ENCODE measurements around the gene OR52A1. TPM values are rescaled to one million over a fixed set of nuclear protein-coding genes. Genes with fewer than 3 reads are reported as not detected.

The OR52A1 gene
- total and polyA plus RNA-seq, 9 of the 15 experiments (the other 6 are each of a cell fraction or from before 2014, with no cell fraction given), result under 0.01 to 0.33 (median 0.13) TPM; not detected in 3

DNA sequence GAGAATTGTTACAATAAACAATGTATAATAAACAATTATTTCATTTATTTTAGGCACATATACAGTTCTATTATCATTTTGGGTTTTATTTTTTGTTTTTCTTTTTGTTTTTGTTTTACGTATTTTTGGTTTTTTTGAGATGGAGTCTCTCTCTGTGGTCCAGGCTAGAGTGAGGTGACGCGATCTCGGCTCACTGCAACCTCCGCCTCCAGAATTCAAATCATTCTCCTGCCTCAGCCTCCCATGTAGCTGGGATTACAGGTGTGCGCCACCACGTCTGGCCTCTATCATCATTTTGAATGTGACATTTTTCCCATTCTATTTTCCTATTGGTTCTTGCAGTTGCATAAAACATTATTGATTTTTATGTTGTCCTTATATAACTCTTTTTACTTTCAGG, 20.4 kb upstream of the OR52A1 start:
- no peaks in the 10 kb centered on the region for H3K27me3 ChIP-seq (ENCODE audit: control insufficient read depth in 2 of 2, insufficient read depth in 2 of 2, low read length in 2 of 2)
- TF ChIP-seq RBM25 (IDR thresholded peaks at IDR 0.05; ENCODE audit: low read depth, low read length, severe bottlenecking), result peak; percentile 0
- no peak for TF ChIP-seq CCNT2 (IDR thresholded peaks at IDR 0.05; ENCODE audit: borderline replicate concordance, extremely low read depth, insufficient read length, low read depth, low read length)
- TF ChIP-seq RBBP5 (IDR thresholded peaks at IDR 0.05; ENCODE audit: borderline replicate concordance, insufficient read depth, low read length, poor library complexity, severe bottlenecking), result no peak
- 0 out of 2 replicates have a peak, but pooled peaks have one; percentile 14 for TF ChIP-seq MYBL2 (IDR thresholded peaks at IDR 0.05; ENCODE audit: low read depth)
- TF ChIP-seq MYBL2 (CRISPR knock-in tag; IDR thresholded peaks at IDR 0.05; ENCODE audit: borderline replicate concordance), result no peak
- TF ChIP-seq, protein P1, sequence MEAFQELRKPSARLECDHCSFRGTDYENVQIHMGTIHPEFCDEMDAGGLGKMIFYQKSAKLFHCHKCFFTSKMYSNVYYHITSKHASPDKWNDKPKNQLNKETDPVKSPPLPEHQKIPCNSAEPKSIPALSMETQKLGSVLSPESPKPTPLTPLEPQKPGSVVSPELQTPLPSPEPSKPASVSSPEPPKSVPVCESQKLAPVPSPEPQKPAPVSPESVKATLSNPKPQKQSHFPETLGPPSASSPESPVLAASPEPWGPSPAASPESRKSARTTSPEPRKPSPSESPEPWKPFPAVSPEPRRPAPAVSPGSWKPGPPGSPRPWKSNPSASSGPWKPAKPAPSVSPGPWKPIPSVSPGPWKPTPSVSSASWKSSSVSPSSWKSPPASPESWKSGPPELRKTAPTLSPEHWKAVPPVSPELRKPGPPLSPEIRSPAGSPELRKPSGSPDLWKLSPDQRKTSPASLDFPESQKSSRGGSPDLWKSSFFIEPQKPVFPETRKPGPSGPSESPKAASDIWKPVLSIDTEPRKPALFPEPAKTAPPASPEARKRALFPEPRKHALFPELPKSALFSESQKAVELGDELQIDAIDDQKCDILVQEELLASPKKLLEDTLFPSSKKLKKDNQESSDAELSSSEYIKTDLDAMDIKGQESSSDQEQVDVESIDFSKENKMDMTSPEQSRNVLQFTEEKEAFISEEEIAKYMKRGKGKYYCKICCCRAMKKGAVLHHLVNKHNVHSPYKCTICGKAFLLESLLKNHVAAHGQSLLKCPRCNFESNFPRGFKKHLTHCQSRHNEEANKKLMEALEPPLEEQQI (IDR thresholded peaks at IDR 0.05), result 0 out of 2 replicates have a peak, but pooled peaks have one; percentile 59
- peak; percentile 55; the same call in 1 of the 2 replicates for TF ChIP-seq CC2D1A (IDR thresholded peaks at IDR 0.05)
- peak; percentile 33; the same call in 1 of the 2 replicates for TF ChIP-seq BCOR (IDR thresholded peaks at IDR 0.05)

More for the DNA sequence above, 20.4 kb upstream of the OR52A1 start:
- intact Hi-C loops (cut with micrococcal nuclease), result no loop called here
- CTCF ChIA-PET (ENCODE audit: low intra/inter-chr PET ratio), result no interaction called here
- Histone ChIP-seq H3K4me1 (replicated peaks in 1 of 2; ENCODE audit: control insufficient read depth in 2 of 2, insufficient read depth in 2 of 2, low read length in 2 of 2) (peaks cover 3 to 7% of the 10 kb centered on the region in 2 experiments; a peak in 3 of 5 replicates), H3K27ac (ENCODE audit: extremely low read depth, low read depth, low read length) (no peak overlapping the region), H2AFZ (ENCODE audit: low read depth, low read length) (no peak overlapping the region), H3K4me3 (no peak overlapping the region), H3K4me2 (ENCODE audit: insufficient read depth, low read length) (no peak overlapping the region), H3K79me2 (ENCODE audit: control insufficient read depth, insufficient read depth, low read length) (no peaks in the 10 kb centered on the region), H3K9me1 (ENCODE audit: control insufficient read depth, insufficient read depth, low read length) (no peaks in the 10 kb centered on the region), H3K9ac (ENCODE audit: insufficient read depth in 1 of 2, low read depth in 2 of 2, low read length in 2 of 2) (no peak overlapping the region), H3K36me3 (ENCODE audit: control insufficient read depth, insufficient read depth, low read length) (no peaks in the 10 kb centered on the region), H3K9me3 (replicated peaks; ENCODE audit: control insufficient read depth, insufficient read depth, low read depth, low read length) (no peaks in the 10 kb centered on the region), H4K20me1 (replicated peaks; ENCODE audit: control insufficient read depth, insufficient read depth, low read length) (no peaks in the 10 kb centered on the region)
- in situ Hi-C loops (cut with MboI), result no loop called here
- POLR2A ChIA-PET, result no interaction called here
- FAIRE-seq (no peak), ATAC-seq (no peak), DNase-seq (ENCODE audit: extremely low read depth in 1 of 4, low spot score in 3 of 4) (no peak)
- no TSS peak for BruUV-seq (replicated peaks)
- 95% methylated on average over 7 of the region's 7 CpGs for WGBS (ENCODE audit: insufficient coverage, low coverage, missing lambda C conversion rate)
